HG02943 (cell line): ENCODE results near the gene SLC2A4RG.

ENCODE experiments used
- ATAC-seq: cut with Tn5 transposase; IDR thresholded peaks from one replicate; pipeline ENCODE4 v1.9.1; 2021; ENCODE audit warnings: mild to moderate bottlenecking, low read depth, moderate library complexity; ENCODE audit not compliant: unreplicated experiment

SLC2A4RG gene

DNA sequence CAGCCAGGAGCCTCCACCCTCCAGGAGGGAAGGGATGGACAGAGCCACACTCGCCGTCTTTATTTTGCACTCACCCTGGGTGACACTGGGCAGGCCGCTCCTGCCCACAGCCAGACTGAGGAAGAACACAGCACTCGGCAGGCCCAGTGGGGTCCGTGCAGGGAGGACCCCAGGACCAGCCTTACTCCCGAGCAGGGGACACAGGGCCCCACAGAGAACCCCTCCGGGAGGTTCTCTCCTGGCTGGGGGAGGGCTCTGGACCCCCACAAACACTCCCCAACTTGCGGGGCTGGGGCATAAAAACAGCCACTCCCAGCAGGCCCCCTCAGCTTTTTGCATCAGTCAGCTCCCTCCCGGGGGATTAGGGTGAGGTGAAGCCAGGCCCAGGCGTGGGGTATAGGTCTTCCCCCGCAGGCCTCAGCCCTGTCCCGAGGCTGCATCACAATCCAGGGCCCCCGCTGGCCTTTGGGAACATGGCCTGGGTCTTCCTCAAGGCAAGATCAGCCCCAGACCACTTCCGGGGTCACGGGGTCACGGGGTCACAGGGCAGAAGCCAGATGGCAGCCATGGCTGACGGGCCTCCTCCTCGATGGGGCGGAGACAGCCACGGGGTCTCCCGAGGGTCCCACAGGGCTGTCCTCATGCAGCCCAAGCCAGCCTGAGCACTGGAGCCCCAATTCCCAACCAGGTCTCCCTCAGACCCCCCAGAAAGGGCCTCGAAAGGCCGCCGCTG, 39.9 kb upstream of the SLC2A4RG start:
- ATAC-seq, result no peak

DNA sequence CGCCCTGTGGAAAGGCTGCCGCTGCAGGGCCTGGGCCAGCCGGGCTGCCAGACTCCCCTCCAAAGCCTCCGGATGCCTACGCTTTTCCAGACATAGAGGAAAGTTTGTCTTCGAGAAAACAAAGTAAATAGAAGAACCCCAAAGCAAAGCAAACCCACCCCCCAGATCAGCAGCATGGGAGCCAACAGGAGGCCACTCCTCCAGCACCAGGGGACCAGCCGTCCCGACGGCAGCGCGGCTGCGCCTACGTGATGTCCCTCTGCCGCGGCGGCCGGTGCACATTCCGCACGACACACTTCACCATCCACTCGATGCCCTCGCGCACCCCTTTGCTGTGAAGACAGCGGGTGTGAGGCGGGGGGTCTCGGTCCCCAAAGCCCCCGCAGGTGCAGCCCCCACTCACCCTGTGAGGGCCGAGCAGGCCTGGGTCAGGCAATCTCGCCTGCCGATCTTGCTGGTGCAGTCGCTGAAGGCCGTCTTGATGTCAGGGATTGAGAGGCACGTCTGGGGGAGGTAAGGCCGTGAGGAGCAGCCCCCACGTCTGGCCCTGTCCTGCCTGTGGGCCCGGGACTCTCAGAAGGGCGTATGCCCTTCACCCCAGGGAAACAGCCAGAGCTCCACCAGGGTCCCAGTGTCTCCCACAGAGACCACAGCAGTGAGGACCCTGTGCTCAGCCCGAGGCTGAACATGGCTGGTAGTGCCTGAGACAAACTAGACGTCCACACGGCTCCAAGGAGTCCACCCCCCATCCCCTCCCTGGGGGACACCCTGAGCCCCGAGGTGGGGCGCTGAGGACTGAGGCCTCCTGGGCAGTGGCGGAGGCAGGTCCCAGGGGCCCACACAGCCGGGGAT, 39.2 kb upstream of the SLC2A4RG start:
- no peak for ATAC-seq

DNA sequence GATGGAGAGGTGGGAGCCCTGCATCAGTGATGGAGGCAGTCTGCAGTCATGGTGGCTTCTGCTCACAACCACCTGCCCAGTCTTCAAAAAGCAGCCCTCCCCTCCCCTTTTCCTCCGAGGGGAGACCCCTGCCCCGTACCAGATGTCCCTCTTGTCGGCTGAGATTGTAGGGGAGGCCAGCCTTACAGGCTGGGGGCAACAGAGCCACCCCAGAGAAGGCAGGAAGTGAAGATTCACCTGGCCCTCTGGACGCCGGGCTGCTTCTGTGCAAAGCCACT, 38.6 kb upstream of the SLC2A4RG start:
- no peak for ATAC-seq

DNA sequence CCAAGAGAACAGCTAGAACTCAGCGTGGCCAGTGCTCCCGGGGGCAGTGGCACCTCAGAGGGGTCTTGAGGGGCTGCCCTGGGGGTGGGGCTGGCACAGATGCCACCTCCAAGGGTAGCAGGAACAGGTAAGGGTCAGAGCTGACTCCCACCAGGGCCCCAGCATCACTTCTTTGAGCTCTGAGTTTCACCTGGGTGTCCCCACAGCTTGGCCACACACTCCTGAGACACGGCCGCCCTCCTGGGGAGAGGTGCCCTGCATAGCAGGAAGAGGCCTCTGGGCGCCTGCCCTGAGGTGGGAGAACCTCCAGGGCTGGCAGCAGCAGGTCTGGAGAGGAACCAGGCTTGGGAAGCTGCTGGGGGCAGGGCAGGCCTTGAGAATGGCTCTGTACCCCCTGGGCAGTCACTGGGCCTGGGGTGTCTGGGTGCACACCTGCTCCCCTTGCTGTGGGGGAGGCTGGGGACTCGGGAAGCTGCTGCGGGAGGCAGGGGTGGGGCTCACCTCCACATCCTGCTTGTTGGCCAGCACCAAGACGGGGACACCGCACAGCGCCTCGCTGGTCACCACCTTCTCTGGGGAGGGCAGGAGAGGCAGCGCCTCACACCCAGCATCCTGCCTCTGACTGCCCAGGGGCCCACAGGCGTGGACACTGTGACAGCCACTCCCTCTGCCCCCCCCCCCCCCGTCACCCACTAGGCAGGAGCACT, 38.1 kb upstream of the SLC2A4RG start:
- no peak for ATAC-seq

DNA sequence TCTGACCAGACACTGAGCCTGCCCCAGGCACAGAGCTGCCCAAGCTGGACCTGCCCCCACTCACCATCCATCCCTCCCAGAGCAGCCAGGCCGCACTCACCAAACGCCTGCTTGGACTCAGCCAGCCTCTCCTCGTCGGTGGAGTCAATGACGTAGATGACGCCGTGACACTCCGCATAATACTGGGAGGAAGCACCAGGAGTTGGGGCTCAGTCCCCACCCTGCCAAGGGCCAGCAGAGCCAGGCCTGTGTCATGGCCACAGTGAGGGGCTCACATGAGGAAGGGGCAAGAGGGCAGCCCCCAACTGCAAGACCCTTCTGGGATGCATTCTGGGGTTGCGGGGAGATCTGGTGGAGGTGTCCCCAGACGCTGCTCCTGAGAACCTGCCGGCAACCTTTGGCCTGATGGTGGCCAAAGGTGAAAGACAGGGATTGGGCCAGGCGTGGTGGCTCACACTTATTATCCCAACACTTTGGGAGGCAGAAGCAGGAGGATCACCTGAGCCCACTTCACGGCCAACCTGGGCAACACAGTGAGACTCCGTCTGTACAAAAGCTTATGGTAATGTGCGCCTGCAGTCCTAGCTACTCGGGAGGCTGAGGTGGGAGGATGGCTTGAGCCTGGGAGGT, 37.4 kb upstream of the SLC2A4RG start:
- ATAC-seq, result no peak

DNA sequence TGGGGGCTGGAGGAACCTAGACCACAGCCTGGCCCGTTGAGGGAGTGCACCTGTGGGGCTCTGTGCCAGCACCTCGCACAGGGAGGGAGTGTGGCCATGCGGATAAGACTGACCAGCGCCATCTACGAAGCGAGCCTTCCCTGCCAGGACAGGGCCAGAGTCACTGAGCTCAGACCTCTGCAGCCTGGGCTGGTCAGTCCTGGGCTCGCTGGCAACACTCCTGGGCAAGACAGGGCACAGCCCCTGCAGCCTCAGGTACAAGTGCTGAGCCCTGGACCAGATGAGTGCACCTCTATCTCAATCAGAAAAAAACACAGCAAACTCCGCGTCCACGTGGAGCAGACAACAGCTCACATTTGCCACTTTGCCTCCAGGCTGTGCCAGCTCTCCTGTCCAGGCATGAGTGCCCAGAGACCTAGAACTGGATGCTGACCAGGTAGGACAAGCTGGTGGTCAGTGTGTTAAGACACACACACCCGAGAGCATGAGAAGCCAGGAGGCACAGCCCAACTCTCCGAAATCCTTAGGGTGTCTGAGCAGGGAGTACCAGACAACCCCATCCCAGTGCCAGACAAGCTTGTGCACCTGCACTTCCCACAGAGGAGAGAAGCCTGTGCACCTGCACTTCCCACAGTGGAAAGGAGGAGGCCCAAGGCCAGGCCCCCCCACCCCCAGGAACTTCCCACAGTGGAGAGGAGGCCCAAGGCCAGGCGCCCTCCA, 36.7 kb upstream of the SLC2A4RG start:
- ATAC-seq, result no peak

DNA sequence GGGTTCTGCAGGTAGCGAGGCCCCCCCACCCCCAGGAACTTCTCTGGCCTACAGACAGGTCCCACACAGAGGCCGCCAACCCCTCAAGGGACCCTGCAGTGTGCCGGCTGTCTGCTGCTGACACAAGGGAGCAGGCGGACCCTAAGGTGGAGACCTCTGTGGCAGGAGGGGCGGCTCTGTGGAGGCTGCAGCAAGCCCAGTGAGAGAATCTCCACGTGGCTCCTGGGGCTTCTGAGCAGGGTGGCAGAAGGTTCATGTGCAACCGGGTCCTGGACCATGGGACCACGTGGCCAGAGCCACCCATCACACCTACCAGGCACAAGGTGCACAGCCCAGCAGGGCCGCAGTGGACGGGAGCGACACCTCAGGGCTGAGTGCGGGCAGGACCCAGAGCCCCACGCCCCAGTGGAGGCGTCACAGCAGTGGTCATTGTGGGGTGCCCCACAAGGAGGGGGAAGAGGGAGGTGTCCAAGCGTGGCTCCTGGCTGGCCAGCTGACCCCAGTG, 36.1 kb upstream of the SLC2A4RG start:
- ATAC-seq, result no peak

DNA sequence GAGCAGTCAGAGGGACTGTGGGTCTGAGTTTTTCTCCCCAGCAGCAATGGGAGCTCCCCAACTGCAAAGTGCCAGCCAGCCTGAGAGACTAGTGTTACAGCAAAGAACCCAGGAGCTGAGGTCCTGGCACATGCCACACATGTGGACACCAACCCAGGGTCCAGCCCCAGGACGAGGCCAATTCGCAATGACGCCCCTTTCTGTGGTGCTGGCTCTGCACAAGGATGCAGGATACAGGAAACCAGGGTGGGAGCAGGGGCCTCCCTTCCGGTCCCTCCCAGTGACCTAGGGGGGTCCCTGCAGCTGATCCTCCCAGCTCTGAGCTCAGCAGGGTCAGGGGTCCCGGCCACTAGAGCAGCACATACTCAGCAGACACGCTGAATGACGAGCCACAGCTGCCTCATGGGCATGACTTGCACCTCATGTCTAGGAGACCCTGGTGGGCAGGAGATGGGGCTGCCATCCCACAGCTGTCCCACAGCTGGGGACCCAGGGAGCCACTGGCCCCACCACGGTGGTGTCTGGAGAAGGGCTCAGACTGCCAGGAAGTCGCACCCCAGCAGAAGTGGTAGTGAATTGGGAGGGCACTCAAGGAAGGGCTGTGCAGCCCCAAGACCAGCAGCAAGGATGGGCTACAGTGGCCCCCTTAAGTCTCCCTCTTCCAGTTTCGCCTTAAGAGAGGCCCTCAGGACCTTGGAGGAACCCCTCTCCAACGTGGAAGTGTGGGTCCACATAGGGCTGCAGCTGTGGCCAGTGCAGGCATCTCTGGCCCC, 35.4 kb upstream of the SLC2A4RG start:
- no peak for ATAC-seq

DNA sequence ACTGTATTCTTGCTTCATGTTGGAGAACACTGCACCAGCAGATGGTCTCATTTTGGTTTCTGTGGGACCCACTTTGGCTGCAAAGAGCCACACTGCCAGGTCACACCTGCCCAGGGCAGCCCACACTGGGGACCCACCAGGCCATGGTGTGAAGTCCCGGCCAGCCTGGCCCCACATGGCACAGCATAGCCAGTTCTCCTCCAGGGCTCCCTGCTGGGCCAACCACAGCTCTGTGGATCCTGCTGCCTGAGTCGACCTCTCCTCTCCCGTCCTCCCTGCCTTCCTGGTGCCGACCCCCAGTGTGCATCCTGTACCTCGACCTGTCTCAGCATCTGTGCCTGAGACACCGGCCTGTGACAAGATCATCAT, 34.8 kb upstream of the SLC2A4RG start:
- no peak for ATAC-seq

DNA sequence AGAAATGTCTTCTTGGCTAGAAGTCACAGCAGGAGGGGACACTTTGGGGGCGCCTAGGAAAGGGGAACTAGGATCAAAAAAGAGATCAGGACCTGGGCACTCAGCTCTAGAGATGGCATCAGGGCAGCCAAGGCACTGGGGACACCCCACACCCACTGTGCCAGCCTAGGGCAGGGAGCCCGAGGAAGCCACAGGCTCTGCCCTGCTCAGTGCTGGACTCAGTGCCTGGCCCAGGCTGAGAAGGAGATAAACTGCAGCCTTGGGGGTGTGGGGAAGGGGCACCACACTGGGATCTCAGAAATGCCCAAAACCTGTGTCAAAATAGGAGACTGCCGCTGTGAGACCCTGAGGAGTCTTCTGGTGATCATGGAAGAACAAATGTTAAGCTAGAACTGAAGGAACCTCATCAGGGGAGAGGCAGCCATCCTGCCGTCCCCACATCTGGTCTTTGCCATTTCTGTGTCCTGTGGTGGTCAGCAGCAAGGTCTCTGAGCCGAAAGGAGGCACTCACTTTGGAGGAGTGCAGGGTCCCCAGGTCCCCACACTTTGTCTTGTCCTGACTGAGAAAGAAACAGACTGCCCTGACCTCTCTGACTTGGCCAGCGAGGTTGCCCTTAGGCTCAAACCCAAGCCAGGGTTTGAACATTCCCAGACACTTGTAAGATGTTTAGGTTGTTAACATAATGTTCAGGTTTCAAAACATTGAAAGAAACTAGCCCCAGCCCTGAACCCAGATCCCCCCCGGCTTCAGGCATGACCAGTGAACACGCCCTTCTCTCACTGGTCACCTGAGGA, 34.1 kb upstream of the SLC2A4RG start:
- ATAC-seq, result no peak

DNA sequence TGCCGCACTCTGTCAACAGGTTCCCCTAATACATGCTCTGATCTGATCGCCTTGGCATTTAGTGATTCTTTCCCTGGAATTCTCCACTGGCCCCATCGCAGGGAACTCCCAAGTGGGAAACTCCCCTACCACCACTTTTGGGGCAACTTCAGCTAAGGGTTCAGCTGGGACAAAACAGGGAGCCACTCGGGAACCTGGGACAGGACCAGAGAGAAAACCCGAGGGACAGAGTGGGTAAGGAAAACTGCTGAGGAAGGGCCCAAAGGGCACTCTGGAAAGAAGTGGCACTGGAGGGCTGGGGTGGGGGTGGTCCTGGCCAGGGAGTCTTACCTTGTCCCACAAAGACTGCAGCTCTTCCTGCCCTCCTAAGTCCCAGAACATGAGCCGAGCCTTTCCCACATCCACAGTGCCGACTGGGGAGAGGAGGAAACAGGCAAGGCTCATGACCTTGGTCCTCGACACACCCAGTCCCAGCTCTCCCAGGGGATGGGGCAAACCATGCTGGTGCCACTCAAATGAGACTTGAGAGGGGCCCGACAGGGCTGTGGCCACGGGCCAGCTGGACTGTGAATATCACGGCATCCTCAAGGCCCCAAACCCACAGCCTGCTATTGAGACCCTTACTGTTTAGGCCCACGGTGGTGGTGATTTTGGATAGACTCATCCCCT, 33.4 kb upstream of the SLC2A4RG start:
- ATAC-seq, result no peak

DNA sequence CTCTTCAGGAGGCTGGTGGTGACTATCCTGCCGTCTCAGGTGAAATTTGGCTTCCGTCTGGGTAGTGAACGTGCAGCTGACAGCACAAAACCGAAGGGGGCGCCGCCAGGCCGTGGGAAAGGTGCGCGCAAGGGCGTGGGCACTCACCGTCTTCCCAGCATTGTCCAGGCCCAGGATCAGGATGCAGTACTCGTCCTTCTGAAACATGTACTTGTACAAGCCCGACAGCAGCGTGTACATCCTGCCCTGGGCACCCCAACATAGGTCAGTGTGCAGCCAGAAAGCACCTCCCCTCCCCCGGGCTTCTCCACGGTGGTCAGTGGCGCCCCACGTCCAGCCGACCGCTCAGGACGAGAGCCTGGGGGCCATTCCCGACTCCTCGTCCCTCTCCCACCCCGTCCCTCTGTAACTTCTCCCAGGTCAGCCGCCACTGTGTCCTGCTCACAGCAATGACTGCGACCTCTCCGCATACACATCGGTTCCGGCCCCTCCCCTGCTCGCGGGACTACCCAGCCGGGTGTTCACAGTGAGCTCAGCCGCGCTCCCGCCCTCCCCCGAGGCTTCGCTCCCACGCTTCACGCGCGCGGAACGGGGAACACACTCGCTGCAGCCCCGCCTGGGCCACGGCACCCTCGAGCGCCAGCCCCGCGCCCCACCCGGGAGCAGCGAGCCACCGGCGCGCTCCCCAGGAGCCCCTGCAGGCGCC, 32.6 kb upstream of the SLC2A4RG start:
- ATAC-seq, result peak; percentile 26

DNA sequence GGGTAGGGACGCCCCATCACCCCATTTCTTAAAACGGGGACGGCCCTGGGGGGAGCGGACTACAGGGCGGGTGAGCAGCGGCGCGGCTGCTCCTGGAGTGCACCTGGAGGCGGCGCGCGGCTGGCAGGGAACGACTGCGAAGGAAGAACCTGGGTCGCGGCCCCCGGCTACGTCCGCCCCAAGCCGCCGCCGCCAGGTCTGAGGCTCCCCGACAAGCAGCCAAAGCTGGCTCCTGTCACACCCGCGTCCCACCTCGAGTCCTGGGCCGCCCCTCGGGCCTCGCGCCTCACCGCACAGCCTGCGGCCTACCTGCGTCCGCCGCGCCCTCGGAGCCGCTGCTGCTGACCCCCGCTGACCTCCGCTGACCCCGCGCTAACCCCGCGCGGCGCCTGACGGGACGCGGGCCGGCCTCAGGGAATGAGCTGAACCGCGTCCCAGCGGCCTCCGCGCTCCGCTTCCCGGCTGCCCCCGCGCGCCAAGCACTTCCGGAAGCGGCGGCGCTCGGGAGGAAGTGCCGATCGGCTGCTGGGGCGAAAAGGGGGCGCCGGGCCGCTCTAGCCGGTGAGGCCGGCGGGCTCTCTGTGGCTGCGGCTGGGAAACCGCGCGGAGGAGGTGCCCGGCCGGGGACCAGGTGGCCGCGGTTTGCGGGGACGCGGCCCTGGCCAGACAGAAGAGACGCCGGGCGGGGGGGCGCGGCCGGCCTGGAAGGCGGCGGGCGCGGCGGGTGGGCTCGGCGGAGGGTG, 31.8 kb upstream of the SLC2A4RG start, which contains the start of the genes ARFRP1 and ZGPAT:
TSS of gene ARFRP1 (minus strand) at position 419 of the 743 bp plus-strand sequence. CDS start 885 bp downstream, outside the sequence.
TSS of gene ZGPAT (plus strand) at position 482 of the 743 bp plus-strand sequence. CDS start 542 bp downstream, outside the sequence.
- ATAC-seq, result peak; percentile 54

DNA sequence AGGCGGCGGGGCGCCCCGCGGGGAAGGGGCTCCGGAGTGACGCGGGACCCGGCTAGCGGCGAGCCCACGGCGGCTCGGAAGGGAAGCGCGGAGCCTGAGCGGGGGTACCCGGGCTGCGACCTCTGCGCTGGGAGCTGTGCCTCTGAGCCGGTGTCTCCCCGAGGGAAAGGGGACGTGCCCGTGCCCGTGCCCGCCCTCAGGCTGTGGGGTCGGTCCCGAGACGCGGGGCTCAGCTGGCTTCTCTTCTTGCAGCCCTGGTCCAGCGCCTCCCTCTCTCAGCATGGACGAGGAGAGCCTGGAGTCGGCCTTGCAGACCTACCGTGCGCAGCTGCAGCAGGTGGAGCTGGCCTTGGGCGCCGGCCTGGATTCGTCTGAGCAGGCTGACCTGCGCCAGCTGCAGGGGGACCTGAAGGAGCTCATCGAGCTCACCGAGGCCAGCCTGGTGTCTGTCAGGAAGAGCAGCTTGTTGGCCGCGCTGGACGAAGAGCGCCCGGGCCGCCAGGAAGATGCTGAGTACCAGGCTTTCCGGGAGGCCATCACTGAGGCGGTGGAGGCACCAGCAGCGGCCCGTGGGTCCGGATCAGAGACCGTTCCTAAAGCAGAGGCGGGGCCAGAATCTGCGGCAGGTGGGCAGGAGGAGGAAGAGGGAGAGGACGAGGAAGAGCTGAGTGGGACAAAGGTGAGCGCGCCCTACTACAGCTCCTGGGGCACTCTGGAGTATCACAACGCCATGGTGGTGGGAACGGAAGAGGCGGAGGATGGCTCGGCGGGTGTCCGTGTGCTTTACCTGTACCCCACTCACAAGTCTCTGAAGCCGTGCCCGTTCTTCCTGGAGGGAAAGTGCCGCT, 31.1 kb upstream of the SLC2A4RG start:
- no peak for ATAC-seq

DNA sequence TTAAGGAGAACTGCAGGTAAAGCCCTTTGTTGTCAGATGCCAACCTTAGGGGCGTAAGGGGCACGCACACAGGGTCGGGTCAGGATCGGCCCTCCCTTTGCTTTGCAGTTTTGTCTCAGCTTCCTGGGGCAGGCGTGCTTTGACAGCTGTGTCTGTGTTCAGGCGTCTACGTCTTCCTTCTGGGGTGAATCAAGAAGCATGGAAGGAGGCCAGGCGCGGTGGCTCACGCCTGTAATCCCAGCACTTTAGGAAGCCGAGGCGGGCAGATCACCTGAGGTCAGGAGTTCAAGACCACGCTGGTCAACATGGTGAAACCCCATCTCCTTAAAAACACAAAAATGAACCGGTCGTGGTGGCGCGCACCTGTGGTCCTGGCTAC, 30.4 kb upstream of the SLC2A4RG start:
- ATAC-seq, result no peak
